Measurements from ENCODE around the gene DYNC2I2.

Gene DYNC2I2

DNA sequence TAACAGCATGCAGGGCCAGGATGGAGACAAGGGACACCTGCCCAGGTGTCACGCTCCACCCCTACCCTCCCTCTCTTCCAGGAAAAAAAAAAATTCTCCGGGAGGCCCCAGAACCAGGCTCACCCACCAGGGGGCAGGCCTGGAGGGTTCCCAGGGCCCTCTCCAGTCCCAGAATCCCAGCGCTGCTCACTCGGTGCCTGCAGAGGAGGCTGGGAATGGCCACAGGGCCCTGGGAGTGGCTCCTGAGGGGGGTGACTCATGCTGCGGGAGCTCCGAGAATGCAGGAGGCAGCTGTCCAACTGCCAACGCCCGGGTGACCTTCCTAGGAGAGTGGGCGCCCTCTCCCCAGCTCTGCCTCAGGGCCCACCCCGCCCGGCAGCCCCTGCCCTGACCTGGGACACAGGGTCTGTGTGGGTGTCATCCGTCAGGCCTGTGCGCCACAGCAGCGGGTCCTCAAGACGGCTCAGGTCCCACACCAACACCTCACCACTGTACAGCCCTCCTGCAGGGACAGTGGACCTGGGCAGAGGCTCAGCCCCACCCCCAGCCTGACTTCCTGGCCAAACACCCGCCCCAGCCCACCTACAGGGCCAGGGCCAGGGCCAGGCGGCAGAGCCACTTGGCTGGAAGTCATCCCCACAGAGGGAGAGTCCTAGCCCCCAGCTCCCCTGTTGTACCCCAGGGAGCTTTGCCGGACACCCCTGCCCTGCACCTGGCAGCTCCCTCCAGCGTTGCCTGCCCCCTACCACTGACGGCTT lies 21.2 kb downstream of the DYNC2I2 start:
- DNase-seq: no peak

GRCh38 chr9:128634651-128635262 lies 21.9 kb downstream of the DYNC2I2 start:
- no peak for DNase-seq

GRCh38 chr9:128634111-128634510 lies 22.5 kb downstream of the DYNC2I2 start:
- DNase-seq: no peak

GRCh38 chr9:128633601-128634000 lies 23.0 kb downstream of the DYNC2I2 start:
- no peak for DNase-seq

GRCh38 chr9:128633057-128633456 lies 23.6 kb downstream of the DYNC2I2 start:
- no peak for DNase-seq

- no peak for DNase-seq
Observed at GRCh38 chr9:128632486-128632885, 24.2 kb downstream of the DYNC2I2 start.

- no peak for DNase-seq
Observed at GRCh38 chr9:128632066-128632465, 24.6 kb downstream of the DYNC2I2 start.

GRCh38 chr9:128631636-128632035 lies 25.0 kb downstream of the DYNC2I2 start:
- no peak for DNase-seq

GRCh38 chr9:128629852-128630545 lies 26.6 kb downstream of the DYNC2I2 start:
- DNase-seq: no peak

GRCh38 chr9:128629136-128629535 lies 27.5 kb downstream of the DYNC2I2 start:
- no peak for DNase-seq

DNA sequence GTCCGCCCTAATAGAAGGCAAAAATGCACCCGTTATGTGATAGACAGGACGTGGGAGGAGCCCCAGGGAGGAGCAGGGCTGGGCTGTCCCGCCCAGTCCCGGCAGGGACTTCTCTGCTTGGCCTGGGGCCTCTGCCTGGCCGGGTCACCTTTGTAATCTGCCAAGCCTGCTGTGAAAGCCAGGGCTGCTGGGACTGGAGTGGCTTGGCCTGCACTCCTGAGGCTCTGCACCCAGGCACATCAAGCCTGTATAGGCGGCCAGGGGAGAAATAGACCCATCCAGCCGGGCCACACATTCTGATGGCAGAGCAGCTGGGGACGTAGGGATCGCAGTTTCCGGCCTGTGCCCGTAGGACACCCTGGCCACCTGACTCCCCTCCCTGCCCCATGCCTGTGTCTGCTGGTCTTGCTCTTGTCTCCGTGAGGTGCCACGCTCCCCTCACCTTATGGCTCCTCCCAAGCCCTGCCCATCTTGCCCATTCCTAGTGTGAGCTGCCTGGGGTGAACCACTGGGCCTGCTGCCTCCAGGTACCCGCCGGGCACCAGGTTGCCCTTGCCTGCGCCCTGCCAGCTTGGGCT lies 28.1 kb downstream of the DYNC2I2 start:
- no peak for DNase-seq

DNA sequence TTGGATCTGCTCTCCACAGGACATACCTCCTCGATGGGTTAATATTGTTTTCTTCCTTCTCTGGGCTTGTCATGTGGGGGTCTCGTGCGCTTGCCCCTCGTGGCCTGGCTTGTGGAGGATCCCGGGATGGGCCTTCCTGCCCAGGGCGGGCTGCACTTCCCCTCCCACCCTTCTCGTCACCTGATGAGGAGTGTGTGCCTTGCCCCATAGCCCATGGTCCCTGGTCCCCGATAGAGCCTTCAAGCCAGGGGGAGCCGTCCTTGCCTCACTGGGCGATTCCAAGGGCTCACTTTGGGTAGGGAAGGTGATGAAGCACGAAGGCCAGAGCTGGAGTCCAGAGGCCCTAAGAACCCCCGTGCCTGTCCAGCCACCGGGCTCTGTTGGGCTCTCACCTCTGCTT lies 28.7 kb downstream of the DYNC2I2 start:
- DNase-seq: no peak

DNA sequence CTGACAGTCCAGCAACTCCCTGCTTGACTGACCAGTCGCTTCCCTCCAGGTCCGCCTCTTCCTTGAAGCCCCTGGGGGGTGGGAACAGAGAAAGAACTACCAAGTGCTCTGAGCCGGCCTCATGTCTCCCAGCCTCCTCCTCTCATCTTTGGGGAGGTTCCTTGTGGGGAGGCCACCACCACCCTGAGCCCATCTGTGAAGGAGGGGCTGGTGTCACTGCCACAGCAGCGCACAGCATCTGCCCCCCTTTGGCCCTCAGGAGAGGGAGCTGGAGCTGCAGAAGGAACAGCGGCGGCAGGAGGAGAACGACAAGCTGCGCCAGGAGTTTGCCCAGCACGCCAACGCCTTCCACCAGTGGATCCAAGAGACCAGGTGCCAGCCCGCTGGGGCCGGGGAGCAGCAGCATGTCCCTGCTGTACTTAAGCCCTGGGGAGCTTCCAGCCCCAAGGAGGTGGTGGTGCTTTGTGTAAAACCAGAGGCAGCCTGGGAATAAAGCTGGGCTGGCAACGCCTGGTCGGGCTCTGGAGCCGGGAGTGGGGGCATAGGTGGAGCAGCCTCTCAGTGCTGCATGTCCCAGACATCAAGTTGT lies 29.4 kb downstream of the DYNC2I2 start:
- DNase-seq: no peak

DNA sequence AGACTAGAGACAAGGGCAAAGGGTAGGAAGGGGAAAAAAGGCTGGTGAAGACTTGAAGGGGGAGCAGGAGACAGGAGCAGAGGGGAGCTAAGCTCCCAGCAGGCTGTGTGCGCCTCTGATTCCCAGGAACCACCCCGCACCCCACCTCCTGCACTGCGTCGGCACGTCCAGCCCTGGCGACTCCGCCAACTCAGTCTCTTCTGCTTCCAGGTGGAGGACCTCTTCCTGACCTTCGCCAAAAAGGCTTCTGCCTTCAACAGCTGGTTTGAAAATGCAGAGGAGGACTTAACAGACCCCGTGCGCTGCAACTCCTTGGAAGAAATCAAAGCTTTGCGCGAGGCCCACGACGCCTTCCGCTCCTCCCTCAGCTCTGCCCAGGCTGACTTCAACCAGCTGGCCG lies 30.5 kb downstream of the DYNC2I2 start:
- no peak for DNase-seq

DNA sequence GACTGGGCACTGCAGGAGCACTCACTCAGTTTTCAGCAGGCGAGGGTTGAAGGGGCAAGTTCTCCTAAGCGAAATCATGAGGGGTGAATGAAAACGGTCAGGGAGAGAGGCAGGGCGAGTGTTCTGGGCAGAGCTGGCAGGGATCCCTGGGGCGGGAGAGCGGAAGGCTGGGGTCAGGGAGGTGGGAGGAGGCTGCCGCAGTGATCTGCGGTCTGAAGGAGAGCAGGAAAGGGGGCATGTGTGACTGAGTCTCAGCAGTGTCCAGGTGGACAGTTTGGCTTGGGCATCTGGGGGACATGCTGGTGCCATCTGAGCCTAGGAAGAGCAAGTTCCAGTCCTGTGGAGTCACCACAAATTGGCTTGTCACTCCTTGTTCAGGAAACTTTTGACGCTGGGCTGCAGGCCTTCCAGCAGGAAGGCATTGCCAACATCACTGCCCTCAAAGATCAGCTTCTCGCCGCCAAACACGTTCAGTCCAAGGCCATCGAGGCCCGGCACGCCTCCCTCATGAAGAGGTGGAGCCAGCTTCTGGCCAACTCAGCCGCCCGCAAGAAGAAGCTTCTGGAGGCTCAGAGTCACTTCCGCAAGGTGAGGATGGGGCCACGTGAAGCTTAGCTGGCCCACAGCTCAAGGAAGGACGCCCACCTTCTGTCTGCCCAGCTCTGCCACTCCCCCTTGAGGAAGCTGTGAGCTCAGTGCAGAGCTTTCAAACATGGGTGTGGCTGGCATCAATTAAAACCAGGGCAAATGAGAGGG lies 31.1 kb downstream of the DYNC2I2 start:
- no peak for DNase-seq

DNA sequence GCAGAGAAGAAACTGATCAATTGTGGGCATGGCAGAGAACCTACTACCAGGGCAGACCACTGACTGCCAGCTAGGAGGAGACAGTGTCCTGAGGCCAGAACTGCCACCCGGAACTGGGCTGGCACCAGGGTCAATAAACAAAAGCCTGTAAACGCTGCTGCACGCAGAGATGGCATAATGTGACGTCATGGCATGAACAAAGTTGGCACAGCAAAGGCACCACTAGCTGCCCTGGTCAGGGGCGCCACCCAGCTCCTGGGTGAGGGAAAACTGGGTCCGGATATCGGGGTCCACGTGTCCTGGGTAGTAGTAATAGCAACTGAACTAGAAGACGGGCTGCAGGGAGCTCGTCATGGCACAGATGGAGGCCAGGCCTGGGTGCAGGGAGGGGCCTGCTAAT lies 32.1 kb downstream of the DYNC2I2 start:
- no peak for DNase-seq

DNA sequence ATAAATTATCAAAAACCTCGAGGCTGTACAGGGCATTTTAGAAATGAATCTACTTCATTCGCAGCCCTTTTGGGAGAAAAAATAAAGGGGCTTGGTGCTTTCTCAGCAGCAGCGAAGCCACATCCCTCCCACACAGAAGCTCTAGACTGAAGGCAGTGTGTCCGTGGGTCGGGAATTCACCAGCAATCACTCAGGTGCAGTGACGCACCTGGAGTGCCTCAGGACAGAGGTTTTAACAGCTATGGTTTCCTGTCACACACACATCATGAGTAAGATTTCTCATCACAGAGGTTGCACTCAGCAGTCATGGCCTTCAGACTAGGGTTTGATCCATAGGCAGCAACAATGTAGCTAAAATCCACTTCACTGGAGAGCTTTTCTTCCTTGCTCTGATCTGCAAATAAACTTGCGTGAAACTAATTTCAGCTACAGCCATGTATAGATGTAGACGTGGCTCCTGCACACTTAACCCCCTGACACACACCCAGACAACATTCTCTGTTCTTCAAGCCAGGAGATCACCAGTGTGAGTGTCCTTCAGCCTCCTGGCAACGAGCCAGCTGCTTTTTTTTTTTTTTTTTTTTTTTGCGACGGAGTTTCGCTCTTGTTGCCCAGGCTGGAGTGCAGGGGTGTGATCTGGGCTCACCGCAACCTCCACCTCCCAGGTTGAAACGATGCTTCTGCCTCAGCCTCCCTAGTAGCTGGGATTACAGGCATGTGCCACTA lies 34.8 kb downstream of the DYNC2I2 start:
- DNase-seq: no peak

DNA sequence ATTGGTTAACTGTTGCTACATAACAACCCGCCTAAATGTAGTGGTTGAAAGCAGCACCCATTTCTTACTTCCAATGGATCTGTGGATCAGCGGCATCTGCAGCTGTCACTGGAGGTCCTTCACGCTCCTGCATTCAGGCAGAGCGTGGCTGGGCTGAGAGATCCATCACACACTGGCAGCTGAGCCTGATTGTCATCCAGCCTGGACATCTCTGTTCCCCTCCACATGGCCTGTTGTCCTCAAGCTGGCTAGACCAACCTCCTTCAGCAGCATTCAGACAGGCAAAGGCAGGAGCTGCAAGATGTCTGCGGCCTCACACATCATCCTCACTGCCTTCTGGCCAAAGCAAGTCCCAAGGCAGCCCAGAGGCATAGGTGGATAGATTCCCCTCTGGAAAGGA lies 36.9 kb downstream of the DYNC2I2 start:
- no peak for DNase-seq

GRCh38 chr9:128619127-128619526 lies 37.5 kb downstream of the DYNC2I2 start:
- no peak for DNase-seq

GRCh38 chr9:128617943-128618342 lies 38.7 kb downstream of the DYNC2I2 start:
- DNase-seq: no peak

DNA sequence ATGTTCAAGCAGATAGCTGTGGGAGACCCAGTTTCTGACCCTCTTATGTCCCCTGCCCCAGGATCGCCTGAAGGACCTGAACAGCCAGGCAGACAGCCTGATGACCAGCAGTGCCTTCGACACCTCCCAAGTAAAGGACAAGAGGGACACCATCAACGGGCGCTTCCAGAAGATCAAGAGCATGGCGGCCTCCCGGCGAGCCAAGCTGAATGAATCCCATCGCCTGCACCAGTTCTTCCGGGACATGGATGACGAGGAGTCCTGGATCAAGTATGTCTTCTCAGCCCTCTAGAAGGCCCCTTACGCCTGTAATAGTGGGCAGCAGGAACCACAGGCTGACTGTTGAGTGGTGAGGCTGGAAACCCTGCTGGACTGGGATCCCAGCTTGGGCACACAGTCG lies 41.1 kb downstream of the DYNC2I2 start:
- no peak for DNase-seq

DNA sequence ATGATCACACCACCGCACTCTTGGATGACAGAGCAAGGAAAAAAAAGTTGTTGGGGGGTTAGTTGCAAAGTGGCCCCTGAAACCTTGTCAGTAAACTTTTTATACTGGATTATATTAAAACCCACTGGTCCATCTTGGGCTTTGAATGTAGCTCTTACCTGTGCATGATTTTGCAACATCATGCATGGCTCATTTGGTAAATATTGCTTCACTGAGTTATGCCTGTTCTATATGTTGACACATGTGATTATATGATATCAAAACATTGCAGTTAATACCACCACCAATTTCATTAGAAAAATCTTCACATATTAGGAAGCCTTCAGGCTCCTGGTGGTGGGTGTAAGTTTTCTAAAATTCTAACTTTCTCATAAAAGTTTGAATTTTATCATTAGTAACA lies 41.9 kb downstream of the DYNC2I2 start:
- no peak for DNase-seq
